CD1c-positive myeloid dendritic cell (primary cell): ENCODE results near the gene PTPN11.
"Not testable (repeated sequence)": the region's sequence is repeated elsewhere in the genome, so short reads cannot be mapped to it uniquely, and the experiment has no call there.

Source experiments
- DNase-seq: peaks from one replicate; pipeline ENCODE4 v3.0.0-alpha.2; 2016; ENCODE audit errors: extremely low spot score

The PTPN11 gene

DNA sequence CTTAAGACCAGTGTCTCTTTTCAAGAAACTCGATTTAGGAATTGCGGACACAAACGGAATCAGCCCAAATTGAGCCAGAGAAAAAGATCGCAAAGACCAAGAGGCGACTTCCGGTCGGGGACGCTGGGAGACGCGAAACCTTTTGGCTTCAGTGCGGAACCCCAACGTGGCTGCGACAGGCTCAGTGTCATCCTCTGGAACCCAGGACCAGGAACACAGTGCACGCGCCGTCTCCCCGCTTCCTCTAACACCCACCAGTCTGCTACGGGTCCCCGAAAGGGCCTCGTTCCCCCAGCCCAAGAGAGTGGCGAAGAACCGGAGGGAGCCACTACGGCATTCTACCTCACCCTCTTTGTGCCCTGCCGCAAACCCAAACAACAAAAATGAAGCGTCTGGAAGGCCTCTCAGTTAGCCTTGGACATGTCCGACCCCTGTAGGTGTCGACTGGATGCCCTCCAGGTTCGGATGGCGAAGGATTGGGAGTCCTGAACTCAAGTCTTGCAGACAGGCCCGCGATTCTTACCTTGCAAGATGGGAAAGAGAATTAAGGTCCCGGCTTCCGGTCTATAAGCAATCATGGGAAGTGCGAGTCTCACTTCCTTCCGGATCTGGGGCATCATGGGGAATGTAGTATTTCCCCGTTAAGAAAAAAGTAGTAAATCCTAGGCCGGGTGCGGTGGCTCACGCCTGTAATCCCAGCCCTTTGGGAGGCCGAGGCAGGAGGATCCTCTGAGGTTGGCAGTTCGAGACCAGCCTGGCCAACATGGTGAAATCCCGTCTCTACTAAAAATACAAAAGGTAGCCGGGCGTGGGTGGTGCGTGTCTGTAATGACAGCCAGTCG, 9.5 kb upstream of the PTPN11 start, which contains the start of gene RPL6:
RPL6 (minus strand) TSS at position 542 of the 842 bp plus-strand sequence. CDS start 949 bp downstream, outside the sequence.
- peak; percentile 92 for DNase-seq

DNA sequence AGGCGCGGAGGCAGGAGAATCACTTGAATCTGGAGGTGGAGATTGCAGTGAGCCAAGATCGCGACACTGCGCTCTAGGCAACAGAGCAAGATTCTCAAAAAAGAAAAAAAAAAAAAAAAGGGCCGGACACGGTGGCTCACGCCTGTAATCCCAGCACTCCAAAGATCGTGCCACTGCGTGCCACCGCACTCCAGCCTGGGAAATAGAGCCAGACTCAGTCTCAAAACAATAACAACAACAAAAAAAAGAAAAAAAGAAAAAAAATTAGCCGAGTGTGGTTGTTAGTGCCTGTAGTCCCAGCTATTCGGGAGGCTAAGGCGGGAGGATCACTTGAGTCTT, 8.9 kb upstream of the PTPN11 start:
- no peak for DNase-seq

DNA sequence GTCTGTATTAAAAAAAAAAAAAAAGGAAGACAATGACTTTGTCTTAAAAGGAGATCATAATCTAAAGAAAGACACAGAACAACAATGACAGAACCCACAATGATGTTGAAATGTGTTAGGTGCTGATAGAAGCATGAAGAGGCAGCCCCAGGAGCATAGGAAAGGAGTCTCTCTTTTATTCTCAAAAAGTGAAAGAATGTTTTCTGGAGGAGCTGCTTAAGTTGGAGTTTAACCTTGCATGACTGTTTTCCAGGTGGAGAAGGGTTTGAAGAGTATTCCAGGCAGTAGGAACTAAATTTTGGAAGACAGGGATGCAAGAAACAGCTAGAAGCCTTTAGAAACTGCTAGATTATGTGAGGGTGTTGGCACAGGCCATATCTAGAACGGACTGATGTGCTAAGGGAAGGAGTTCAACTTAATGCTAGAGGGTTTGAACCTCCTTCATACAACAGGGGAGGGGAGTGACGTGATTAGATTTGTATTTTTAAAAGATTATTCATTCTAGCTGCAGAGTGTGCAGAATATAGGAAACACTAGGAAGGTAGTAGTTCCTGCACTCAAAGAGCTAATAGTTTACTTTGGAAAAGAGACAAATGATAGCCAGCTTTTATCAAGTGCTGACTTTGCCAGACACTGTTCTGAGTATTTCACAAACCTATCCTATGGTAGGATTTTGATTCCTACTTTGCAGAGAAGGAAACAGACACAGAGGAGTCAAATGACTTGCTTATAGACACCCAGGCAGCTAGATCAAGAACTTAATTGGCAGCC, 4.7 kb upstream of the PTPN11 start:
- no peak for DNase-seq

DNA sequence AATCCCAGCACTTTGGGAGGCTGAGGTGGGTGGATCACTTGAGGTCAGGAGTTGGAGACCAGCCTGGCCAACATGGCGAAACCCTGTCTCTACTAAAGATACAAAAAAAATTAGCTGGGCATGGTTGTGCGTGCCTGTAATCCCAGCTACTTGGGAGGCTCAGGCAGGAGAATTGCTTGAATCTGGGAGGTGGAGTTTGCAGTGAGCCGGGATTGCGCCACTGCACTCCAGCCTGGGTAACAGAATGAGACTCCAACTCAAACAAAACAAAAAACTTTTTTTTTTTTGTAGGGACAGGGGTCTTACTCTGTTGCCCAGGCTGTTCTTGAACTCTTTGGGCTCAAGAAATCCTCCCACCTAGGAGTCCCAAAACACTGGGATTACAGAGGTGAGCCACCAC, 3.3 kb upstream of the PTPN11 start:
- not testable (repeated sequence) for DNase-seq

DNA sequence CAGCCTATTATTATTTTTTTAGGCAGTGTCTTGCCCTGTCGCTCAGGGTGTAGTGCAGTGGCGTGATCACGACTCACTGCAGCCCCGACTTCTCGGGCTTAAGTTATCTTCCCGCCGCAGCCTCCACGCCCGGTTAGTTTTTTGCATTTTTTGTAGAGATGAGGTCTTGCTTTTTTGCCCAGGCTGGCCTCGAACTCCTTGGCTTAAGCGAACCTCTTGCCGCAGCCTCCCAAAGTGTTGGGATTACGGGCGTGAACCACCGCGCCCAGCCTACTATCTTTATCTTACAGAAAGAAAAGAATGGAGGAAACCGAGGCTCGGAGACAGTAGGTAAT, 507 bp upstream of the PTPN11 start:
- DNase-seq: no peak

DNA sequence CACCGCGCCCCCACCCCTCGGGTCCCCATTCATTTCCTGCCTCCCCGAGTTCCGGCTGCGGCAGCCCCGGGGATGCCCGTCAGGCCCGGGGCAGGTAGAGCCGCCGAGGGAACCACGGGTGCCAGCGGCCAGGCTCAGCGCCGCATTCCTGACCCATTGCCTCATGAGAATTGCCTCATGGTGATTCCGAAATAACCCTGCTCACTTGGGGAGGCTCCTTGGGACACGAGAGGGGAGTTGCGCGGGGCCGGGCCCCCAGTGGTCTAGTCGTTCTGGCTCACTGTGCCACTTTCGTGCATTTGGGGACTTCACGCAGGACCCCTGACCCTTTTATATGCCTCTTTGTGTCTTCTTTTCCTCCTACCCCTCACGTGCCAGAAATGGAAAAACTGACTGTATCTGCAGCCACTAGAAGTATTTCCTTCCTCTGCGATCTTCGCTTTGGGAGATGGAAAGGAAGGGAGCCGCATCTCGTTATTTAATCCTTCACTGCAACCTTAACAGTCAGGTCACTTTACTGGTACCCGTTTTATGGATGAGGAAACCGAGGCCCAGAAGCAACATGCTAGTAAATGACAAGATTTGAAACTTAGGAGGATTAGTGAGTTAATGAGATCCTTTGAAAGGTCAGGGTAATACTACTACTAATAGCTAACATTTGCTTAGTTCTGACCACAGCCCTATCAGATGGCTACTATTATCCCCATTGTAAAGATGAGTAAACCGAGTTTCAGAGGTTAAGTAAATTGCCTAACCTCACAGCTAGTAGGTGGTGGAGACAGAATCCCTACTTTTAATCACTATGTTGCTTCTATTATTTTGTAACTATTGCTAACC, 768 bp downstream of the PTPN11 start:
- peak; percentile 58 for DNase-seq

DNA sequence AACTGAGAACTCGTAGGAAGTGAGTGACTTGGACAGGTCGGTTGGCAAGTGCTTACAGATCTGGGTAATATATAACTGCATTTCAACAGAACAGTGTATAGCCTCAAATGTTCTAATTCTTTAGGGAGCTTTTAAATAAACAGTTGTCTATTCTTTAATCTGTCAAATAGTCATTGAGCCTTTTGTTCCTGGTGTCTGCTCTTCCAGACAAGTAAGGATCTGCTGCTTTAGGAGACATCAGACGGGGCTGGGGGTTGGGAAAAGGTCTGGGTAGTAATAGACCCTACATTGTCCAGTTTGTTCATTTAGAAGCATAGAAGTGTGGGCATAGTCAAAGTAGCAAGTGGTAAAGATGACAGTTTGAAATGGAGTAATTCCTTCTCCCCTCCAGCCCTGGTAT, 2.0 kb downstream of the PTPN11 start:
- no peak for DNase-seq

DNA sequence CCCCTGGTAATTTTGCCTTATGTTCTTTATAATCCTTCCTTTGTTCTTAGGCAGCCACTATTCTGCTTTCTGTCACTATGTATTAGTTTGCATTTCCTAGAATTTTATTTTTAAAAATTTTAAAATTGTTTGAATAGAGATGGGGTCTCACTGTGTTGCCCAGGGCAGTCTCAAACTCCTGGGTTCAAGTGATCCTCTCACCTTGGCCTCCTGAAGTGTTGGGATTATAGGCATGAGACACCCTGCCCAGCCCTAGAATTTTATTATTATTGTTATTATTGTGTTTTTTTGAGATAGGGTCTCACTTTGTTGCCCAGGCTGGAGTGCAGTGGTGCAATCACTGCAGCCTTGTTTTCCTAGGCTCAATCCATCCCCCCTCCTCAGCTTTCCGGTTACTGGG, 2.6 kb downstream of the PTPN11 start:
- DNase-seq: no peak

DNA sequence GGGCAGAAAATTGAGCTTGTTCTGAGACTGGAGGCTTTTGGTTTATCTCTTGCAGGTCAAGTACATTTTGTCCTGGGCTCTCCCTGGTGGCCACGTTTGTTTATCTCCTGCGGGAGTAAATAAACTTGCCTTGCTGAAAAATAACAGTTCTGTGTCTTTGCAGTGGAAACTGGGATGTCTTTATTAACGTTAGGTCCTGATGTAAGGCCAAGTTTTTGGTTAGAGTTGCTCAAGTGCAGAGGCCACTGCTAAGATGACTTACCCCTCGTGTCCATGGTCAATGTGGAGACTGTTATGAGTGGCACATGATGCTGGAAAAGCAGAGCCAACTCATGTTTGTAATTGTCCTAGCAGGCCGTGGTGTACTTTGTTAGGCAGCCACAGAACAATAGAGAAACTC, 3.8 kb downstream of the PTPN11 start:
- DNase-seq: no peak

DNA sequence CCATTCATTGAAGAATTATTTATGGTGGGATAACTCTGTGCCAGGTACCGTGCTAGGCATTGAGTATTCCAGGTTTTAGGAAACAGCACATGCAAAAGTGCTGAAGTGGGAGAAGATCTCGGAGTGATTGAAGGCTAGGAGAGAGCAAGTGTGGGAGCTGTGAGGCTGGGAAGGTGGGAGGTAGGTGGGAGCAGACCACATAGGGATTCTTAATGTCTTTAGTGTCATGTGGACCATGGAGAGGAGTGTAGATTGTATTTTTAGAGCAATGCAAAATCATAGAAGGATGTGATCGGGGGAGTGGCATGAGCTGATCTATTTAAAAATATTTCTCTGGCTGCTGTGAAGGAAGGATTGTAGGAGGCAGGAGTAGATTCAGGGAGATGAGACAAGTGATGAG, 5.4 kb downstream of the PTPN11 start:
- DNase-seq: no peak

DNA sequence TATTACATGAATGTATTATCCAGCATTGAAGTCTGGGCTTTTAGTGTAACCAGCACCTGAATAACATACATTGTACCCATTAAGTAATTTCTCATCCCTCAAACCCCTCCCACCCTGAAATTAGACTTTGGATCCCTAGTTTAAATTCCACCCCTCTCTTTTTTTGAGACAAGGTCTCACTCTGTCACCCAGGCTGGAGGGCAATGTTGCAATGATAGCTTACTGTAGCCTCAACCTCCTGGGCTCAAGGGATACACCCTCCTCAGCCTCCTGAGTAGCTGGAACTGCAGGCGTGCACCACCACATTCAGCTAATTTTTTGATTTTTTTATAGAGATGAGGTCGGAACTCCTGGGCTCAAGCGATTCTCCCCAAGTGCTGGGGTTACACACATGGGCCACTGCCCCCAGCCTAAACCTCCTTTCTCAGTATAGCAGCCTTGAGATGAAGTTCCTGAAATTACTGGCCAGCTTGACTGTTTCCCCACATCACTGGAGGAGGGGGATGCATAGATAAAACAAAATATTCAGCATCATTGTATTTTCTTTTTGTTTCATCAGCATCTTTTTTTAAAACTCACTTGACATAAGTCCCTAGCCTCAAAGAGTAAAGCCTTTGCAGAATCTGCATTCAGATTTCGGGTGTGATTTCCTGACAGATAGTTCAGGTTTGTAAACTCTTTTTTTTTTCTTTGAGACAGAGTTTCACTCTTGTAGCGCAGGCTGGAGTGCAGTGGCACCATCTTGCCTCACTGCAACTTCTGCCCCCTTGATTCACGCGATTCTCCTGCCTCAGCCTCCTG, 7.0 kb downstream of the PTPN11 start:
- DNase-seq: no peak

DNA sequence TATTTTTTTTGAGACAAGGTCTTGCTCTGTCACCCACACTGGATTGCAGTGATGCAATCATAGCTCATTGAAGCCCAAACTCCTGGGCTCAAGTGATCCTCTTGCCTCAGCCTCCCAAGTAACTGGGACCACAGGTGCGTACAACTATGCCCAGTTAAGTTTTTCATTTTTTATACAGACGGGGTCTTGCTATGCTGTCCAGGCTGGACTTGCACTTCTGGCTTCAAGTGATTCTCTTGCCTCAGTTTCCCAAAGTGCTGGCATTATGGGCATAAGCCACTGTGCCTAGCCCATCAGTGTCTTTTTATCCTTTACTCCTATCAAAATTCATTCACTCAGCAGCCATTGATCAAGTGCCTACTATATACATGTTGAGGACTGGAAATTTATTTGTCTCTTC, 9.0 kb downstream of the PTPN11 start:
- no peak for DNase-seq

DNA sequence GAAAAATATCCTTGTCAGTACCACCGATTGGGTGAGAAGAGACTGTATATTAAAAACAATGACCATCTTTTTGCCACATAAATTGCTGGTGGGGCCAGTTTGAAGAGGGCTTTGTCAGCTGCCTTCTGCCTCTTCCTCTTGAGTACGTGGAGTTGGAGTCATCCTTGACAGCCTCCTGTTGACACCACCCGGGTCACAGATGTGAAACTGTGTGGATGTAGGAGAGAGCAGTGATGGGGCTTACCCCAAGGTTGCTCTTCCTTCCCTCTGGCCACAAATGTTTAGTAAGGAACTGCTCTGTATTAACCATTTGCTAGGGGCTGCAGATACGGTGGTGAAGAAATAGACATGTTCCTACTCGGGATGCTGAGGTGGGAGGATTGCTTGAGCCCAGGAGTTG, 12.2 kb downstream of the PTPN11 start:
- no peak for DNase-seq

DNA sequence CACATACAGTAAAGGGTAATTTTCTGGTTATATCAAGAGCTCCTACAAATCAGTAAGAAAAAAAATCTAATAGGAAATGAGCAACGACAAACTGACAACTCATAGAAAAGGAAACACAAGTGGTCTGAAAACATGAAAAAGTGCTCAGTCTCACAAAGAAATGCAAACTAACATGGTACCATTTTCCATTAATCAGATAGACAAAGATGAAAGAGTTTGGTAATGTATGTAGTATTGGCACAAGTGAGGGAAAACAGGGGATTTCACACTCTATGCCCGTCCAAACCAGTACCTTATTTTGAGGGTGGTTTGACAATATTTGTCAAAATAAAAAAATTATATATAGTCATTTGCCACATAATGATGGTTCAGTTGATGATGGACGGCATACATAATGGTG, 13.2 kb downstream of the PTPN11 start:
- no peak for DNase-seq

DNA sequence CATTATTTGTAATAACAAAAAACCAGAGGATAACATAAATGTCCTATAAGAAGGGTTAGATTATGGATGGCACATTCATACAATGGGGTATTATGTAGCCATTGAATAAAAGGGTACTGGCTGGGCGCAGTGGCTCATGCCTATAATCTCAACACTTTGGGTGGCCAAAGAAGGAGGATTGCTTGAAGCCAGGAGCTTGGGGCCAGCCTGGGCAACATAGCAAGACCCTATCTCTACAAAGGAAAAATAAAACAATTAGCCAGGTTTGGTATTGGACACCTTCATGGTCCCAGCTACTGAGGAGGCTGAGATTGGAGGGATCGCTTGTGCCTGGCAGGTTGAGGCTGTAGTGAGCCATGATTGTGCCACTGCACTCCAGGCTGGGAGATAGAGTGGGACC, 14.8 kb downstream of the PTPN11 start:
- DNase-seq: no peak

DNA sequence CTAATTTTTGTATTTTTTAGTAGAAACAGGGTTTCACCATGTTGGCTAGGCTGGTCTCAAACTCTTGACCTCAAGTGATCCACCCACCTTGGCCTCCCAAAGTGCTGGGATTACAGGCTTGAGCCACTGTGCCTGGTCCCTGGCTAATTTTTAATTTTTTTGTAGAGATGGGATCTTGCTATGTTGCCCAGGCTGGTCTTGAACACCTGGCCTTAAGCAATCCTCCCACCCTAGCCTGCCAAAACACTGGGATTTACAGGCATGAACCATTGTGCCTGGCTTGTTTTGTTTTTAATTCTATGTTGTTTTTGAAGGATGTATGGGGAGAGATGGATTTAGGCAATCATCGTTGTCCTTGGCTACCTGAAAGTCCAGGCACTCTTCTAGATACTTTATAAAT, 19.9 kb downstream of the PTPN11 start:
- DNase-seq: not testable (repeated sequence)

DNA sequence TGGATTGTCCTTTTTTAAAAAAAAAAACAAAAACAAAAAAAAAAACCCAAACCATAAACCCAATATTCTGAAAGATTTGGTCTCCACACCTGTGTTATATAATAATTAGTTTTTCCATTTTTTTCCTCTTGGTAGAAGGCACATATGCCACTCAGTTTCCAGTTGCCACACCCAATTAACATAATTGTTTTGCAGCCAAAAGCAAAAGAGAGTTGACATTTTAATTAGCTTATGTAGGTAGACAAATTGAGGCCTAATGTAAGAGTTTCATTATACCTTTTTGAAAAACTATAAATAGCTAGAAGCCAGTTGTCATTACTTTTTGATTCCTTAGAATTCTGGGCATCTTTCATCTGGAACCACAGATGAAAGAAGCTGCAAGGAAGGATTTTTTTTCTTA, 21.0 kb downstream of the PTPN11 start:
- DNase-seq: no peak

DNA sequence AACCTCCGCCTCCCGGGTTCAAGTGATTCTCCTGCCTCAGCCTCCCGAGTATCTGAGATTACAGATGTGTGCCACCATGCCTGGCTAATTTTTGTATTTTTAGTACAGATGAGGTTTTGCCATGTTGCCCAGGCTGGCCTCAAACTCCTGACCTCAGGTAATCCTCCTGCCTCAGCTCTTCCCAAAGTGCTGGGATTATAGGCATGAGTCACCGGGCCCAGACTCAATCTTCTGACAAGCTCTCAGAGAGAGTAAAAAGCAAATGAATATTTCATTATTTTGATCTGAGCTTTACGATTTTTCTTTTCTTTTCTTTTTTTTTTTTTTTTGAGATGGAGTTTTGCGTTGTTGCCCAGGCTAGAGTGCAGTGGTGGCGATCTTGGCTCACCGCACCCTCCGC, 21.9 kb downstream of the PTPN11 start:
- not testable (repeated sequence) for DNase-seq

DNA sequence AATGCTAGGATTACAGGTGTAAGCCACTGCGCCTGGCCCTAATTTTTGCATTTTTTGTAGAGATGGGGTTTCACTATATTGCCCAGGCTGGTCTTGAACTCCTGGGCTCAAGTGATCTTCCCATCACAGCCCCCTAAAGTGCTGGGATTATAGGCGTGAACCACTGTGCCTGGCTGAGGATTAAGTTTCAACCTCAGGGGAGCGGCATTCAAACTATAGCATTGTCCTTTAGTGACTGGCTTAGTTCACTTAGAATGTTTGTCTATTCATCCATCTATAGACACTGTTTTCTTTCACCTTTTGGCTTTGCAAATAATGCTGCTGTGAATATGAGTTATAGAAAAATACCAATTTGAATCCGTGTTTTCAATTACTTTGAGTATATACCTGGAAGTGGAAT, 25.2 kb downstream of the PTPN11 start:
- no peak for DNase-seq

DNA sequence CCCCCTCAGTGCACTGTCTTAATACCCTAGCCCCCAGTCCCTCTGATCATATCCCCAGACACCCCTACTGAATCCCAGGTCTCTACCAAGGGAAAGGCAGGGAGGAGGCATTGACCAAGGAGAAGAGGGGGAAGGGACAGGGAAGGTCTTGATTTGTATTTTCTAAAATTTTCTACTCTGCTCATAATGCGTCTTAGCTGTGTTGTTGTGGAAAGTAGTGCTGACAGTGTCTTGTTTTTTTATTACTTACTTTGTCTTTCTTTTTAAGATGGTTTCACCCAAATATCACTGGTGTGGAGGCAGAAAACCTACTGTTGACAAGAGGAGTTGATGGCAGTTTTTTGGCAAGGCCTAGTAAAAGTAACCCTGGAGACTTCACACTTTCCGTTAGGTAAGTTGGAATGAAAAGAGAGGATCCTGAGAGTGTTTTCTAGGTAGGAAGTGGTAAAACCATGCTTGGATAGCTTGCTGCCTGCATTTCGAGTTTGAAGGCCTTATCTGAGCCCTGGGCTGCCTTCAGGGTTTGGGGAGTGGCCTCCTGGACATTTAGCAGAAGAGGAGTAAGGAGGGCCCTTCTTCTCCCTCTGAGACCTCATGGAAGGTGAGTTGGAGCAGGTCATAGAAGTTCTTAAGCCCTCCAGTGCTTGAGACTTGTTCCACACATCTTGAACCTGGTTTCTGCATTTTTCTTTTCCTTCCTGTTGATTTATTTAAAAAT, 27.4 kb downstream of the PTPN11 start:
- no peak for DNase-seq

DNA sequence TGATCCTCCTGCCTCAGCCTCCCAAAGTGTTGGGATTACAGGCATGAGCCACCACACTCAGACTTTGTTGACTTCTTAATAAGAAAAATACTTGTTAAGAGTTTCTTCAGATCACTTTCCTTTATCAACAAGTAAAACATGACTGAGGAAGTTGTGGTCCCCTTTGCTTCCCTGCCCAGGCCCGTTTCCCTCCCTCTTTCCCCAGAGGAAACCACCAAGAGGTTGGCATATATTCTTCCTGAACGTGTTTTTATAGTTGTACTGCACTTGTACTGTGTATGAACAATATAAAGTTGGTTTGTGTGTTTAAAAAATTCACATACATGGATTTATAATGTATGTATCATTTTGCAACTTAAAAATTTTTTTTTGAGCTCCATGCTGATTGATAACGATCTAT, 28.4 kb downstream of the PTPN11 start:
- no peak for DNase-seq
